Measurements from ENCODE around the gene ZFPM1. TPM values are rescaled to one million over a fixed set of nuclear protein-coding genes. Genes with fewer than 3 reads are reported as not detected.

ZFPM1 gene
- total and polyA plus RNA-seq, 2 of the 8 experiments (the other 6 are each of a cell fraction or from before 2014, with no cell fraction given), result 0.74 to 4.8 TPM

GRCh38 chr16:88414521-88415380 is 38.3 kb upstream of the ZFPM1 start:
- no peaks in the 10 kb centered on the region; a peak in 1 of 7 replicates for H3K4me1 ChIP-seq (replicated peaks in 1 of 4; ENCODE audit: control insufficient read depth in 3 of 4, insufficient read depth in 4 of 4, low read length in 3 of 4)
- no peak overlapping the region for H3K4ac ChIP-seq (replicated peaks; ENCODE audit: insufficient read length, low read depth, low read length)
- H3K14ac ChIP-seq (ENCODE audit: insufficient read length), result no peak overlapping the region
- H2BK120ac ChIP-seq (replicated peaks; ENCODE audit: low read depth, low read length), result no peak overlapping the region
- no peaks in the 10 kb centered on the region; a peak in 1 of 8 replicates for H3K36me3 ChIP-seq (ENCODE audit: control insufficient read depth in 2 of 4, insufficient read depth in 4 of 4, low read length in 3 of 4)
- no peak overlapping the region for H3K9ac ChIP-seq (replicated peaks in 1 of 4; ENCODE audit: extremely low read depth in 1 of 4, low read depth in 3 of 4, low read length in 3 of 4)
- 89% methylated on average over 33 of the region's 34 CpGs; no CpG with 5 or more reads in 1 of the 2 experiments for WGBS, 2 experiments (ENCODE audit: extremely low coverage in 1 of 2, insufficient coverage in 1 of 2, insufficient read length in 1 of 2, insufficient replicate concordance in 2 of 2, low coverage in 1 of 2, low lambda C conversion rate in 2 of 2, missing lambda C conversion rate in 1 of 2)
- H2AK5ac ChIP-seq (ENCODE audit: low read depth, low read length), result no peak overlapping the region
- no peak overlapping the region for H2BK15ac ChIP-seq (ENCODE audit: low read length)
- no peak overlapping the region for H4K8ac ChIP-seq (ENCODE audit: extremely low read depth, insufficient read depth, low read length)
- CTCF ChIA-PET (ENCODE audit: partially characterized antibody), result interaction anchor here (1.2 kb wide), 1 partner anchor 9 kb away, joined by 6 read pairs; no protein-coding TSS in a partner anchor
- no peak overlapping the region for H4K5ac ChIP-seq (ENCODE audit: insufficient read length, low read depth, low read length)
- H3K4me2 ChIP-seq (ENCODE audit: insufficient read depth in 1 of 2, low read depth in 2 of 2, low read length in 2 of 2), result no peak overlapping the region
- POLR2A ChIA-PET (ENCODE audit: partially characterized antibody), result no interaction called here
- no peaks in the 10 kb centered on the region for H3K27me3 ChIP-seq (replicated peaks in 1 of 4; ENCODE audit: control insufficient read depth in 3 of 4, extremely low read depth in 1 of 4, insufficient read depth in 3 of 4, low read length in 3 of 4)
- H2AFZ ChIP-seq (ENCODE audit: low read length), result no peak overlapping the region
- TF ChIP-seq KDM4A (IDR thresholded peaks at IDR 0.05; ENCODE audit: low read depth, low read length, severe bottlenecking) (no peak), RNF2 (IDR thresholded peaks at IDR 0.05; ENCODE audit: borderline replicate concordance, low read depth, low read length, missing control alignments, poor library complexity, severe bottlenecking) (no peak), TAF7 (optimal IDR thresholded peaks at IDR 0.05; ENCODE audit: borderline replicate concordance, low read depth, low read length) (no peak), BACH1 (IDR thresholded peaks at IDR 0.05; ENCODE audit: low read length) (no peak), E2F6 (IDR thresholded peaks at IDR 0.05) (no peak), CHD1 (IDR thresholded peaks at IDR 0.05; ENCODE audit: low read depth, low read length) (no peak), FOSL1 (IDR thresholded peaks at IDR 0.05; ENCODE audit: insufficient read depth, low read depth, low read length) (no peak), ATF2 (IDR thresholded peaks at IDR 0.05; ENCODE audit: low read length) (no peak)
- peaks cover 0 to 1% of the 10 kb centered on the region in 2 experiments for H4K20me1 ChIP-seq (replicated peaks in 1 of 2; ENCODE audit: control insufficient read depth in 1 of 2, insufficient read depth in 2 of 2, low read length in 2 of 2)
- no peaks in the 10 kb centered on the region for H3K79me1 ChIP-seq (ENCODE audit: low read depth, low read length)
- H2BK12ac ChIP-seq (ENCODE audit: low read depth, low read length), result no peak overlapping the region
- no peak overlapping the region for H3K4me3 ChIP-seq (ENCODE audit: extremely low read depth in 1 of 4, insufficient read depth in 2 of 4, low read depth in 3 of 4, low read length in 4 of 4)
- no peak overlapping the region for H2BK20ac ChIP-seq (ENCODE audit: low read length)
- H3K9me3 ChIP-seq (ENCODE audit: insufficient read depth in 2 of 2, low read depth in 1 of 2, low read length in 1 of 2), result no peaks in the 10 kb centered on the region
- no peak overlapping the region for H4K91ac ChIP-seq (replicated peaks; ENCODE audit: insufficient read length, low read length)
- H3K23me2 ChIP-seq (ENCODE audit: low read depth, low read length), result no peaks in the 10 kb centered on the region
- H2BK5ac ChIP-seq (ENCODE audit: low read depth, low read length), result no peak overlapping the region
- H3K23ac ChIP-seq (ENCODE audit: insufficient read length), result no peak overlapping the region
- H3K18ac ChIP-seq (ENCODE audit: extremely low read depth, low read length), result no peak overlapping the region
- H3K56ac ChIP-seq (replicated peaks; ENCODE audit: insufficient read length, low read depth, low read length), result no peak overlapping the region
- H3K27ac ChIP-seq (ENCODE audit: low read depth, low read length), result no peak overlapping the region
- FAIRE-seq (no peak), DNase-seq (ENCODE audit: low read depth in 1 of 2, low spot score in 2 of 2) (no peak)
- H3K79me2 ChIP-seq (ENCODE audit: control insufficient read depth in 1 of 2, insufficient read depth in 2 of 2, low read length in 2 of 2), result no peaks in the 10 kb centered on the region
